IPS-NIHi7 (cell line): ENCODE results near the gene RPL6.

Experiments
- DNase-seq: peaks from one replicate; pipeline ENCODE4 v3.0.0; 2012; ENCODE audit warnings: mixed read lengths; ENCODE audit errors: extremely low spot score

The RPL6 gene

DNA sequence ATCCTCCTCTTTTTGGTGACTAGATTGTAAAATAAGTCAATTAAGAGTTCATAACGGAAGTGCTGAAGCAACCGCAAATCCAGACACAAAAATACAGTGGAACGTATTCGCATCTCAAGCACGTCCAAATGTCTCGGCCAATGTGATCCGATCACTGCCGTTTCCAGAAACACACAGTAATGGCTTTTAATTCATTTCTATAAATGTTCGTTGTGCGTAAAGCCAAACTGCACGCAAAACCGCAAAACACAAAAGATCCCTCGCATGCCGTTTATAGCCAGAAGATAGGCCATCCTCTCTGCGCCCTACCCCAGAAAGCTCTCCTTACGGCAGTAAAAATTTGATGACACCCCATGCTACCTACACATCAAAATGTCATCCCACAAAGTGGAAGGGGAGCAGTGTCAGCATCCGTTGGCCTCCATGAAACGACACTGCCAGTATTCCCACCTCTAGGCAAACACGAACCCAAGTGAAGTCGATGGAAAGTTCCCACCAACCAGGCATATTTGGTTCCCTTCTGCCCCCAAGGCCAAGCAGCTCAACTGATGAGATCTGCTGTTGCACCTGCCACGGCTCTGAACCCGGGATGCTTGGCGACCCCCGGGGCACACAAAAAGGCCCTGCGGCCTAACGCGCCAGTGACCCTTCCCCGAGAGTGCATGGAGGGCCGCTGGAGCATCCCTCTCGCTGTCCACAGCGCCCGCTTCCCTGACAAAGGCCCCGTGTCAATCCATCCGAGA lies 28.6 kb downstream of the RPL6 start:
- peak; percentile 13 for DNase-seq

DNA sequence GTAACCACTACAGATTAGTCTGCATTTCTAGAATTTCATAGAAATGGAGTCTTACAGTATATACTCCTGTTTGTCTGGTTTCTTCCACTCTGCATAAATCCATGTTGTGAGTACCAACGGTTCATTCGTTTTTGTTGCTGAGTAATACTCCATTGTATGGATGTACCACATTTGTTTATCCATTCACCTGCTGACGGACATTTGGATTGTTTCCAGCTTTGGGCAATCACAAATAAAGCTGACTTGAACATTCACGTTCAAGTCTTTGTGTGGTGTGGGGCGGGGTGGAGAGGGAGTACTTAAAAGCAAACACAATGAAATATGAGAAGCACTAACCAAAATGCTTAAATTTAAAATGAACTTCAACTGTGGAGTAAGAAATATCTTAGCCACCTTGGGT lies 34.3 kb downstream of the RPL6 start:
- no peak for DNase-seq

GRCh38 chr12:112374166-112374740 lies 35.2 kb downstream of the RPL6 start:
- no peak for DNase-seq

- no peak for DNase-seq
Observed at GRCh38 chr12:112370868-112371510, 38.4 kb downstream of the RPL6 start.

- DNase-seq: no peak
Observed at GRCh38 chr12:112370199-112370598, 39.2 kb downstream of the RPL6 start.

GRCh38 chr12:112368856-112369255 lies 40.5 kb downstream of the RPL6 start:
- no peak for DNase-seq

GRCh38 chr12:112367965-112368364 lies 41.4 kb downstream of the RPL6 start:
- DNase-seq: no peak

DNA sequence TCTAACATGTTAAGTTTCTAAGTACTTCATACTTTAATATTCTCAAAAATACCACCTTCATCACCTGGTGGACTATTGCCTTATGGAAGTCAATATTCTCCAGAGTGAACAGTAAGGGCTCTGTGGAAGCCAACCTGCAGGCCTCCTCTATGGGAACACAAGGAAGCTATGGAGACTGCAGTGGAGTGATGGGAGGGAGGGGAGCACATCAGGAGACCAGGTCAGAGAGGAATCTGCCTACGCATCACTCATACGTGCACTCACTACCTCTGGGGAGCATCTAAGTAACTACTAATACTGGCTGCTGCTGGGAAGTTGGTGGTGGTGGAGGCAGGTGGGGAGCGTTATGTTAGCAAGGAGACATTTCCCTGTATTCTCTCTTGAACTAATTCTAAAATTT lies 47.1 kb downstream of the RPL6 start:
- no peak for DNase-seq

- no peak for DNase-seq
Observed at GRCh38 chr12:112361271-112361670, 48.1 kb downstream of the RPL6 start.

- DNase-seq: no peak
Observed at GRCh38 chr12:112359290-112359689, 50.1 kb downstream of the RPL6 start.

- no peak for DNase-seq
Observed at GRCh38 chr12:112357214-112357613, 52.2 kb downstream of the RPL6 start.
